HEK293T (cell line): ENCODE measurements around the gene XPR1.

Source experiments
- ARNT ChIP-seq: fragments of 450-650 bp; IDR thresholded peaks from 2 replicates; pipeline ENCODE4 v1.6.1; 2017; ENCODE audit warnings: mild to moderate bottlenecking
- FOXA1 ChIP-seq: fragments of 450-650 bp; IDR thresholded peaks from 2 replicates; pipeline ENCODE4 v1.6.1; 2016; ENCODE audit warnings: mild to moderate bottlenecking
- FOXK2 ChIP-seq: fragments of 450-650 bp; IDR thresholded peaks from 2 replicates; pipeline ENCODE4 v1.6.1; 2016; ENCODE audit warnings: mild to moderate bottlenecking
- FOXM1 ChIP-seq: fragments of 450-650 bp; IDR thresholded peaks from 2 replicates; pipeline ENCODE4 v1.6.1; 2017; ENCODE audit warnings: mild to moderate bottlenecking, borderline replicate concordance
- NFRKB ChIP-seq: fragments of 450-650 bp; IDR thresholded peaks from 2 replicates; pipeline ENCODE4 v1.6.1; 2016; ENCODE audit warnings: mild to moderate bottlenecking, moderate library complexity
- SP1 ChIP-seq: fragments of 450-650 bp; IDR thresholded peaks from 2 replicates; pipeline ENCODE4 v1.6.1; 2017
- SUZ12 ChIP-seq: fragments of 450-650 bp; IDR thresholded peaks from 2 replicates; pipeline ENCODE4 v1.6.1; 2016; ENCODE audit warnings: mild to moderate bottlenecking
- TARDBP ChIP-seq: fragments of 450-650 bp; IDR thresholded peaks from 2 replicates; pipeline ENCODE4 v1.6.1; 2016

- TF ChIP-seq ARNT (no peak), FOXM1 (no peak), SP1 (no peak), NFRKB (no peak), FOXA1 (no peak), TARDBP (no peak), FOXK2 (no peak), SUZ12 (no peak)
These were observed 157.6 kb downstream of the XPR1 start for GRCh38 chr1:180789460-180789859.
